Epithelial cell of prostate (primary cell): ENCODE measurements around the gene ALPK1.

Experiments
- DNase-seq: peaks from one replicate; pipeline ENCODE4 v3.0.0-alpha.2; 2011; ENCODE audit warnings: low read depth, low spot score
- H3K27ac ChIP-seq: fragments of 450-650 bp; 2 replicates; pipeline ENCODE4 v1.5.1; 2017; ENCODE audit warnings: mild to moderate bottlenecking

ALPK1 gene

GRCh38 chr4:112321776-112322684 lies 24.9 kb downstream of the ALPK1 start:
- no peak for DNase-seq
- H3K27ac ChIP-seq, result no peak overlapping the region

GRCh38 chr4:112322866-112323265 lies 25.7 kb downstream of the ALPK1 start:
- DNase-seq, result no peak
- no peak overlapping the region for H3K27ac ChIP-seq

- H3K27ac ChIP-seq, result no peak overlapping the region
- no peak for DNase-seq
These were observed 28.4 kb downstream of the ALPK1 start for GRCh38 chr4:112325530-112325929.

- H3K27ac ChIP-seq, result no peak overlapping the region
- no peak for DNase-seq
These were observed 31.0 kb downstream of the ALPK1 start for GRCh38 chr4:112327965-112328733.

- no peak overlapping the region for H3K27ac ChIP-seq
- DNase-seq, result no peak
These were observed 31.6 kb downstream of the ALPK1 start for GRCh38 chr4:112328734-112329130.

GRCh38 chr4:112329672-112330375 lies 32.7 kb downstream of the ALPK1 start:
- H3K27ac ChIP-seq, result no peak overlapping the region
- DNase-seq, result no peak

- no peak for DNase-seq
- H3K27ac ChIP-seq, result no peak overlapping the region
These were observed 33.8 kb downstream of the ALPK1 start for GRCh38 chr4:112330921-112331320.

- no peak overlapping the region for H3K27ac ChIP-seq
- no peak for DNase-seq
These were observed 35.2 kb downstream of the ALPK1 start for GRCh38 chr4:112332398-112332797.

GRCh38 chr4:112340023-112340422 lies 42.9 kb downstream of the ALPK1 start:
- H3K27ac ChIP-seq, result no peak overlapping the region
- no peak for DNase-seq

- H3K27ac ChIP-seq, result no peak overlapping the region
These were observed 43.9 kb downstream of the ALPK1 start for GRCh38 chr4:112341033-112341432.

GRCh38 chr4:112343330-112344080 lies 46.3 kb downstream of the ALPK1 start:
- no peak overlapping the region for H3K27ac ChIP-seq
- no peak for DNase-seq

More at GRCh38 chr4:112341033-112341432, 43.9 kb downstream of the ALPK1 start:
- DNase-seq, result no peak

- peak; percentile 56 for DNase-seq
- H3K27ac ChIP-seq, result no peak overlapping the region
These were observed 51.5 kb downstream of the ALPK1 start for GRCh38 chr4:112348488-112349158.

GRCh38 chr4:112352736-112353135 lies 55.6 kb downstream of the ALPK1 start:
- H3K27ac ChIP-seq, result no peak overlapping the region
- DNase-seq, result no peak

- no peak for DNase-seq
- H3K27ac ChIP-seq, result no peak overlapping the region
These were observed 58.5 kb downstream of the ALPK1 start for GRCh38 chr4:112355662-112356061.

- no peak for DNase-seq
- H3K27ac ChIP-seq, result no peak overlapping the region
These were observed 60.3 kb downstream of the ALPK1 start for GRCh38 chr4:112357453-112357852.

GRCh38 chr4:112357897-112358296 lies 60.7 kb downstream of the ALPK1 start:
- H3K27ac ChIP-seq, result no peak overlapping the region
- DNase-seq, result no peak

- no peak for DNase-seq
- no peak overlapping the region for H3K27ac ChIP-seq
These were observed 61.2 kb downstream of the ALPK1 start for GRCh38 chr4:112358415-112358814.

- DNase-seq, result no peak
- H3K27ac ChIP-seq, result no peak overlapping the region
These were observed 62.0 kb downstream of the ALPK1 start for GRCh38 chr4:112358952-112359749.
